Islet of Langerhans (tissue), 1 donor: ENCODE results near the gene ABCG4.

Experiments used
- FAIRE-seq: peaks from one replicate; lab custom pipeline; 2011; peaks lifted over from hg19 to GRCh38; lab: Jason Lieb, UNC

Gene ABCG4

DNA sequence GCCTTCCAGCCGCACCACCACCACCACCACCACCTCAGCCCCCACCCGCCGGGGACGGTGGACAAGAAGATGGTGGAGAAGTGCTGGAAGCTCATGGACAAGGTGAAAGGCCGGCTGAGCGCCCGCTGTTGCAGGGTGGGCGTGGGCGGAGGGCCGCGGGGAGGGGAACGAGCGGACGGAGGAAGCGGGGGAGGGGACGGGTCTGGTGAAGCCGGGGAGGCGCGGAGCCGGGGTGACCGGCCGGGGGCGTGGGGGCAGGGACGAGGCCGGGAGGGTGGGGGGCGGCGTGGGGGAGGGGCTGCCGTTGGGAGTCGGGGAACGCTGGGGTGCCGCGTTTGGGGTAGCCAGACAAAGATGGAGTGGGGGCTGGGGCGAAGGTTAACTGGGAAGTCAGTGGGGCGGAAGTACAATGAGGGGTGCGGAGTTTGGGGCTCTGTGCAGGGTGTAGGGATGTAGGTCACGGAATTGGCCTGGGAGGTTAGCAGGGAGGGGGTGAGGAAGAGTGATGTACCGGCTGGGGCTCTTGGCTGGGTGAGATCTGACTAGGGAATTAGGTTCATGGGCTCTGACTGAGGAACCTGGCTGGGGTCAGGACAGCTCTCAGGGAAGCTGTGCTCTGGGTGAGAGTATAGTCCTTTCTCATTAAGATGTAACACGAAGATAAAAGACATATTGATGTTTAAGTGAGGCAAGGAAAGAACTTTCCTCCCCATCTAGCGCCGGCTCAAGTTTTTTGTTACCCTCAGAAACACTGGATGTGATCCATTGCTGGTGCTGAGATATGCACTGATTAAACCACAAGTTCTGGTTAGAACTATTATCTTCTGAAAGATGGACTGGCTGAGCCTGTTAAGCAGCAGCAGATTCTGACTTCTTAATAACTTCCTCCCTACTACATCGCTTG, 57.9 kb downstream of the ABCG4 start:
- FAIRE-seq = no peak

DNA sequence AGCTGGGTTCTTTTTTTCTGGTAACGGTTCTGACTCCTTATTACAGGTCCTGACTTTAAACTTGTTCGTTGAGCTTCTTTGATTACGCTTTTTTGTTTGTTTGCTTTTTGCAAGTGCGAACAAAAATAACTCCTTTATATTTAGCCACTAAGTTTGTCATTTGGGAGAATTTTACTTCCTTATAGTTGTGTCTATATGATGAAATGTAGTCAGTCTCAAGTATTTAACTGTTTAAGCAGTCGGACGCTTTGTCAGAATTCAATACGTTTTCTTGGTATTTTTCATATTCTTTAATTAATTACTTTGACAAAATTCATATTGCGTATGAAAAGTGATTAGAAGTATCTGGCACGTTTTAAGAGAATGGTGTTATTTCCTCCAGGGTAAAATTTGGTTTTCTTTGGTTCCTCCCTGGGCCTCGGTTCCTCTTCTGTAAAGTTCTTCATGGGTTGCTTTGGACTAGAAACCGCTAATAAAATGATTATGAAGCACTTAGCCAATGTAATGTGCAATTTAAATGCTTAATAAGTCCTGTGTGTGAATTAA, 58.6 kb downstream of the ABCG4 start:
- FAIRE-seq = no peak

DNA sequence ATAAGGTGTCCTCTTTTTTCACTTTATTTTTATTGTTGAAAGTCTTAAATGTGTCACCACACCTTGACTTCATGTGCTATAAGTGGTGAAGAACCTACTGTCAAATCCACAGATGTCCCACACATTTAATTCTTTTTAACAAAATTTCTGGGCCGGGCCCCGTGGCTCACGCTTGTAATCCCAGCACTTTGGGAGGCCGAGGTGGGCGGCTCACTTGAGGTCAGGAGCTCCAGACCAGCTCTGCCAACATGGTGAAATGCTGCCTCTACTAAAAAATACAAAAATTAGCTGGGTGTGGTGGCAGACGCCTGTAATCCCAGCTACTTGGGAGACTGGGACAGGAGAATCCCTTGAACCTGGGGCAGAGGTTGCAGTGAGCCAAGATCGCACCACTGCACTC, 60.3 kb downstream of the ABCG4 start:
- no peak for FAIRE-seq

DNA sequence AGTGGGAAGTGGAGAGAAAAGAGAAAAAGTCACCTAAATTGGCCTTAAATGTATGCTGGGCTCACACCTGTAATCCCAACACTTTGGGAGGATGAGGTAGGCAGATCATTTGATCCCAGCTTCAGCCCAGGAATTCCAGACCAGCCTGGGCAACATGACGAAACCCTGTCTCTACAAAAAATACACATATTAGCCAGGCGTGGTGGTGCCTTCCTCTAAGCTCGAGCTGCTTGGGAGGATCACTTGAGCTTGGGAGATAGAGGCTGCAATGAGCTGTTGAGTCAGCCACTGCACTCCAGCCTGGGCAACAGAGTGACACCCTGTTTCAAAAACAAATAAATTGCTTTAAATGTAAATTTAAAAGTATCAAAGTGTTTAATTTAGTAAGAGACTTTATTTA, 61.2 kb downstream of the ABCG4 start:
- no peak for FAIRE-seq
